AG10803 (cell line): ENCODE results near the gene CCDC83.
"Not testable (repeated sequence)": the region's sequence is repeated elsewhere in the genome, so short reads cannot be mapped to it uniquely, and the experiment has no call there.

Experiments
- DNase-seq: peaks from one replicate; pipeline ENCODE4 v3.0.0; 2010; ENCODE audit warnings: low read depth
- H3K4me3 ChIP-seq: 2 replicates; pipeline ENCODE4 v1.5.1; 2011; ENCODE audit warnings: mild to moderate bottlenecking, low read length, control low read depth
- TF ChIP-seq, protein P1 (sequence below): conservative IDR thresholded peaks from 2 replicates; pipeline ENCODE4 v1.5.1; 2011; ENCODE audit warnings: mild to moderate bottlenecking, low read length, control low read depth, inconsistent platforms

The CCDC83 gene

DNA sequence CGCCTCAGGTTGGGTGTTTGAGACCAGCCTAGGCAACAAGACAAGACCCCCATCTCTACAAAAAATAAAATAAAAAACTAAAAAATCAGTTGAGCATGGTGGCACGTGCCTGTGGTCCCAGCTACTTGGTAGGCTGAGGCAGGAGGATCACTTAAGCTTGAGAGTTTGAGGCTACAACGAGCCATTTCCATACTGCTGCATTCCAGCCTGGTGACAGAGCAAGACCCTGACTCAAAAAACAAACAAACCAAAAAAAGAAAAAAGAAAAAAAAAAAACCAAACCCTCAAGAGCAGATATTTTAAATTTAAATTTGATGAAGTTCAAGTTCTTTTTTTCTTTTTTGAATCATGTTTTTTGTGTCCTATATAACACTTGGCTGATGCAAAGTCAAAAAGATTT, 7.2 kb upstream of the CCDC83 start:
- TF ChIP-seq, protein P1, sequence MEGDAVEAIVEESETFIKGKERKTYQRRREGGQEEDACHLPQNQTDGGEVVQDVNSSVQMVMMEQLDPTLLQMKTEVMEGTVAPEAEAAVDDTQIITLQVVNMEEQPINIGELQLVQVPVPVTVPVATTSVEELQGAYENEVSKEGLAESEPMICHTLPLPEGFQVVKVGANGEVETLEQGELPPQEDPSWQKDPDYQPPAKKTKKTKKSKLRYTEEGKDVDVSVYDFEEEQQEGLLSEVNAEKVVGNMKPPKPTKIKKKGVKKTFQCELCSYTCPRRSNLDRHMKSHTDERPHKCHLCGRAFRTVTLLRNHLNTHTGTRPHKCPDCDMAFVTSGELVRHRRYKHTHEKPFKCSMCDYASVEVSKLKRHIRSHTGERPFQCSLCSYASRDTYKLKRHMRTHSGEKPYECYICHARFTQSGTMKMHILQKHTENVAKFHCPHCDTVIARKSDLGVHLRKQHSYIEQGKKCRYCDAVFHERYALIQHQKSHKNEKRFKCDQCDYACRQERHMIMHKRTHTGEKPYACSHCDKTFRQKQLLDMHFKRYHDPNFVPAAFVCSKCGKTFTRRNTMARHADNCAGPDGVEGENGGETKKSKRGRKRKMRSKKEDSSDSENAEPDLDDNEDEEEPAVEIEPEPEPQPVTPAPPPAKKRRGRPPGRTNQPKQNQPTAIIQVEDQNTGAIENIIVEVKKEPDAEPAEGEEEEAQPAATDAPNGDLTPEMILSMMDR: no peak
- no peak overlapping the region for H3K4me3 ChIP-seq
- no peak for DNase-seq

DNA sequence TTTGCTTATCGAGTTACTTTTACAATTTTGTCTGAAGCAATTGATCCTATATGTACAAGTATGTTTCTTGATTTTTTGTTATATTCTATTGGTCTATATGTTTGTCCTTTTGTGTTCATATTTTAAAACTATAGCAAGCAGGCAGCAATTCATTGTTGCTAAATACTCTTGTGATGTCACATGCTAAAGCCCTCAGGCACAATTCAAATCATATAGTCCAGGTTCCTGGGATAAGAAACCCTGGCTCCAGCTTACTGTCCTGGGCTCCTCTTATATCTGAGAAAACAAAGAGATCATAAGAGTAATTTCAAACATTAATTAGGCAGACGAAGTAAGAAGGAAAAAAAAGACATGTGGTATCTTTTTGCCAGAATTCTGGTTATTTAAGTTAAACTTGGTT, 6.6 kb upstream of the CCDC83 start:
- TF ChIP-seq, protein P1: no peak
- DNase-seq: no peak
- no peak overlapping the region for H3K4me3 ChIP-seq

DNA sequence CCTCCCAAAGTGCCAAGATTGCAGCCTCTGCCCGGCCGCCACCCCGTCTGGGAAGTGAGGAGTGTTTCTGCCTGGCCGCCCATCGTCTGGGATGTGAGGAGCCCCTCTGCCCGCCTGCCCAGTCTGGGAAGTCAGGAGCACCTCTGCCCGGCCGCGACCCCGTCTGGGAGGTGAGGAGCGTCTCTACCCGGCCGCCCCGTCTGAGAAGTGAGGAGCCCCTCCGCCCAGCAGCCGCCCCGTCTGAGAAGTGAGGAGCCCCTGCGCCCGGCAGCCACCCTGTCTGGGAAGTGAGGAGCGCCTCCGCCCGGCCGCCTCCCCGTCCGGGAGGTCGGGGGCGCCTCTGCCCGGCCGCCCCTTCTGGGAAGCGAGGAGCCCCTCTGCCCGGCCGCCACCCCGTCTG, 2.4 kb upstream of the CCDC83 start:
- not testable (repeated sequence) for DNase-seq, H3K4me3 ChIP-seq

DNA sequence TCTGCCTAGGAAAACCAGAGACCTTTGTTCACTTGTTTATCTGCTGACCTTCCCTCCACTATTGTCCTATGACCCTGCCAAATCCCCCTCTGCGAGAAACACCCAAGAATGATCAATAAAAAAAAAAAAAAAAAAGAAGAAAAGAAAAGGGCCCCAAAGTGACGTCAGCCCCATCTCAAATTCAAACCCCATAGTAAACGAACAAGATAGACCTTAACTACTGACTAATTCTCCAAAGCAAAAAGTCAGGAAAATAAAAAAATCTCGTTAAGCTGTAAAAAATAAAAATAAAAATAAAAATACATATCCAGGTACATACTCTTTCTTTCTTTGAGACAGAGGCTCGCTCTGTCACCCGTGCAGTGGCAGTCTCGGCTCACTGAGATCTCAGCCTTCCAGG, 1.6 kb upstream of the CCDC83 start:
- not testable (repeated sequence) for H3K4me3 ChIP-seq, DNase-seq

DNA sequence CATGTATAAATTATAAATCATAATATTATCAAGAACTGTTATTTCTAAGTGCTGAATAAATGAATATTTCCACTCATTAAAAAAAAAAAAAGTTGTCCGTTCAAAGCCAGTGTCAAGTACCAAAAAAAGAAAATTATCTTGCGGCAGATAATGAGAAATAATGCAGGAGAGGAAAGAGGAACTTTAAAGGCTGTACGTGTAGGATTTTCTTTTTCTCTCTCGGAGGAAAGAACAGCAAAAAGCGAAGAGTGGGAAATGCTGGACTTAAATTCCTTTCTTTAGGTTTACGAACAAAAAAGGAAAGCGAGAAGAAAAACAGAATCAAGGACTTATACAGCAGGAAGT, 999 bp upstream of the CCDC83 start:
- DNase-seq: no peak
- H3K4me3 ChIP-seq: peak overlapping the region; percentile 74
- TF ChIP-seq, protein P1: no peak

DNA sequence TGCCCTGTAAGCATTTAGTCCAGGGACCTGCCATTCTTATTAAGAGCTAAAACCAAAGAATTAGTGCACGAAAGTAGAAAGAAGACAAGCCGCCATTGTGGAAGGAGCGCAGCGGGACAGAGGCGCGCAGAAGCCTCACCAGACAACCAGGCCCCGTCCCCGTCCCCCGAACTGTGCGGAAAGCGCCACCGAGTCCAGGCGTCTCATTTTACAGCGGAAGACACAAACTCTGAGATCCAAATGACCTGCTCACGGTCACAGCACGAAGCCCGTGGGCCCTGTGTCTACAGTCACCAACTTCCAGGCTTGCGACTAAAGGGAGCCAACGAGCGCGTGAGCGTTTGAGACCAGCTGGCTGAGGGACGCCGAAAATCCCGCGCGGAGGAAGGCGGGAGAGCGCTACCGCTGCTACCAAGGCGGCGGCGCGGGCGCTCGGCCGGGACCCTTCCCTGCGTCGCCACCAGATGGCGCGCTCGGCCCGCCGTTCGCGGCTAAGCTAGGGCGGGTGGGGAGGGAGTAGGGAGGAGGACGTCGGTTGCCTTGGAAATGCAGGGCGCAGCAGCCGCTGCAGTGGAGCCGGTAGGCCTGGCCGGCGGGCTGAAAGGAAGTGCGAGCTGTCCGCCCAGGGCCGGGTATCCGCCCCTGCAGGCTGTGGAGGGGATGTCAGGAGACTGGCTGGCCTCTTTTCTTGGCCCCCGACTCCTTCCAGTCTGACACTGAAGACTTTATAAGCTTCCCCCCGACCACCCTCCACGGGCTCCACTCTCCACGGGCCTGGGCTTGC, 434 bp upstream of the CCDC83 start:
- TF ChIP-seq, protein P1: peak; percentile 56

DNA sequence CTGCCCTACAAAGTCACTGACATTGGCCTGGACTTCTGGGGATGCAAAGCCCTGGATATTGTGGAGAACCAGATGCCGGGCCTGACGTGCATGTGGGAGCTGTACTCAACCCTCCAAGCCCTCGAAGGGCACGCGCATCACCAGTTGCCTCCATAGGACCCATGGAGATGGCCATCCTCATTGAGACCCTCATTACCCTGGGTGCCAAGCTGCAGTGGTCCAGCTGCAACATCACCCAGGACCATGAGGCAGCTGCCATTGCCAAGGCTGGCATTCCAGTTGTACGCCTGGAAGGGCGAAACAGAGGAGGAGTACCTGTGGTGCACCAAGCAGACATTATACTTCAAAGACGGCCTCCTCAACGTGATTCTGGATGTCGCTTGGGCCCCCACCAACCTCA, 1.9 kb downstream of the CCDC83 start:
- no peak overlapping the region for H3K4me3 ChIP-seq
- no peak for DNase-seq
- TF ChIP-seq, protein P1: no peak

More for the DNA sequence above, 434 bp upstream of the CCDC83 start:
- DNase-seq: peak; percentile 92
- H3K4me3 ChIP-seq: peak overlapping the region; percentile 74

DNA sequence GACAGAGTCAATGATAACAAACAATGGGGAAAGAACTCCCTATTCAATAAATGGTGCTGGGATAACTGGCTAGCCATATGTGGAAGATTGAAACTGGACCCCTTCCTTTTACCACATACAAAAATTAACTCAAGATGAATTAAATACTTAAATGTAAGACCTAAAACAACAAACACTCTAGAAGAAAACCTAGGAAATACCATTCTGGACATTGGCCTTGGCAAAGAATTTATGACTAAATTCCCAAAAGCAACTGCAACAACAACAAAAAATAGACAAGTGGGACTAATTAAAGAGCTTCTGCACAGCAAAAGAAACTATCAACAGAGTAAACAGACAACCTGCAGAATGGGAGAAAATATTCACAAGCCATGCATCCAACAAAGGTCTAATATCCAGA, 4.4 kb downstream of the CCDC83 start:
- H3K4me3 ChIP-seq: not testable (repeated sequence)
- DNase-seq: peak; percentile 25

DNA sequence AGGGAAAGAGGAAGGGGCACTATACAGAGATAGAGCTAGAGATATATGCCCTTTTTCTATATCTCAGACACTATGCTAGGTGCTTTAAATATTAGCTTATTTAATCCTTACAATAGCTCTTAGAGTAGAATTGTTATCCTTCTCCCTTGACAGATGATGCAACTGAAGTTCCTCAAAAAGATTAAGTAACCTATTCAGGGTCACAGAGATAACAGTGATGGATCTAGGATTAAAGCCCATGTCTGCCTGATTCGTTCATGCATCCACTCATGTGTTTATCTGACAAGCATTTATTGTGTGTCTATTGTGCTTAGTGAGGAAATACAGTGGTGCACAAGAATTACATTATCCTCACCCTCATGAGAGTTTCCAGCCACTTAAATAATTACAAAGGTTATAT, 8.7 kb downstream of the CCDC83 start:
- H3K4me3 ChIP-seq: no peak overlapping the region
- DNase-seq: no peak
- TF ChIP-seq, protein P1: no peak
